GM12872 (cell line): ENCODE data around the gene SNU13.

Experiments
- TF ChIP-seq, protein P1 (sequence below): IDR thresholded peaks from 3 replicates; pipeline ENCODE4 v1.5.1; 2011; ENCODE audit warnings: low read depth, mild to moderate bottlenecking, low read length, moderate library complexity; ENCODE audit not compliant: insufficient read depth

The SNU13 gene

DNA sequence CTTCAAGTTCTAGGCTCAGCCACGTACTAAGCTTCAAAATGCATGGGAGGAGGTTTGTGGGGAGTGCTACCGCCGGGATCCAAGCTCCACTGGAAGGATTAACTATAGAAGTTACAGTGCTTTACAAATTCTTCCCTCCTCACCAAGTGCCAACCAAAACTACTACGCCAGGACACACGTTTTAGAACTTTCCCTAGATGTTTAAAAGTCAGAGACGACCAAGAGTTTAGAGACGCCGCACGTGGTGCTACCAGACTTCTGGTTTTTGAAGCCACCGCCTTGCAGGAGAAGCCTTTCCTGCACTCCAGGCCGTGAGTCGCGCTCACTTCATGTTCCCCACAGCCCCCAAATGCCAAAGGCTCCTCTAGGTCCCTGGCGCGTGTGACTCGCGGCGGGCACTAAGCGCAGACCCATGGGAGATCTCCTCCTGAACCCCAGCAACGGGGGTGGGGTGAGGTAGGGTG is 734 bp downstream of the SNU13 start:
- TF ChIP-seq, protein P1, sequence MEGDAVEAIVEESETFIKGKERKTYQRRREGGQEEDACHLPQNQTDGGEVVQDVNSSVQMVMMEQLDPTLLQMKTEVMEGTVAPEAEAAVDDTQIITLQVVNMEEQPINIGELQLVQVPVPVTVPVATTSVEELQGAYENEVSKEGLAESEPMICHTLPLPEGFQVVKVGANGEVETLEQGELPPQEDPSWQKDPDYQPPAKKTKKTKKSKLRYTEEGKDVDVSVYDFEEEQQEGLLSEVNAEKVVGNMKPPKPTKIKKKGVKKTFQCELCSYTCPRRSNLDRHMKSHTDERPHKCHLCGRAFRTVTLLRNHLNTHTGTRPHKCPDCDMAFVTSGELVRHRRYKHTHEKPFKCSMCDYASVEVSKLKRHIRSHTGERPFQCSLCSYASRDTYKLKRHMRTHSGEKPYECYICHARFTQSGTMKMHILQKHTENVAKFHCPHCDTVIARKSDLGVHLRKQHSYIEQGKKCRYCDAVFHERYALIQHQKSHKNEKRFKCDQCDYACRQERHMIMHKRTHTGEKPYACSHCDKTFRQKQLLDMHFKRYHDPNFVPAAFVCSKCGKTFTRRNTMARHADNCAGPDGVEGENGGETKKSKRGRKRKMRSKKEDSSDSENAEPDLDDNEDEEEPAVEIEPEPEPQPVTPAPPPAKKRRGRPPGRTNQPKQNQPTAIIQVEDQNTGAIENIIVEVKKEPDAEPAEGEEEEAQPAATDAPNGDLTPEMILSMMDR = no peak

DNA sequence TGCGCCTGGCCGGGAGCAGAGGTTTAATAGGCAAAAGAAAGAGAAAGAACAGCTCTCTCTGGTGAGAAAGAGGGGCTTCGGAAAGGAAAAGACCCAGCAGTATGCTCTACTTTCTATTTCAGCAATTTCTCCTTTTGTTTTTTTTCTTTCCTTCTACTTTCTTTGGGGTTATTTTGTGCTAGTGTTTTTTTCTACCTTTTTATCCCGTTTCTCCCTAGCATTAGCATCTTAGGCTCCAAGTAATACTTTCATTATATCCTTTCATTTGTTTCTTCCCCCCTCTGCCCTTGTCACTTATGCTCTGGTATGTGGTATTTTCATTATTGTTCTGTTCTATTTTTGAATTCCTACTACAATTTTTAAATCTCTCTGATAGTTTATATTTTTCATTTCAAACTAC is 4.5 kb downstream of the SNU13 start:
- TF ChIP-seq, protein P1 = no peak

DNA sequence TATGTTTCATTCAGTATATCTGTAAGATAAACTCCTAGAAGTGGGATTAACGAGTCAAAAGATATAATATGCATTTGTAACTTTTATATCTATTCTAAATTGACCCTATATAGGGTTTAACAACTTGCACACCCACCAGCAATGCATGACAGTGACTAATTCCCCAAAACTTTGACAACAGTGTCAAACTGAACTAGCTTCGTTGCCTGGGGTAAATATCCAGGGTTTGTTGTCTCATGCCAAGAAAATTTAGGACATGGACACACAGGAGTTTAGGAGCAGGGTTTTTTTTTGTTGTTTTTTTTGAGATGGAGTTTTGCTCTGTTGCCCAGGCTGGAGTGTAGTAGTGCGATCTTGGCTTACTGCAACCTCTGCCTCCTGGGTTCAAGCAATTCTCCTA is 5.1 kb downstream of the SNU13 start:
- TF ChIP-seq, protein P1 = no peak

DNA sequence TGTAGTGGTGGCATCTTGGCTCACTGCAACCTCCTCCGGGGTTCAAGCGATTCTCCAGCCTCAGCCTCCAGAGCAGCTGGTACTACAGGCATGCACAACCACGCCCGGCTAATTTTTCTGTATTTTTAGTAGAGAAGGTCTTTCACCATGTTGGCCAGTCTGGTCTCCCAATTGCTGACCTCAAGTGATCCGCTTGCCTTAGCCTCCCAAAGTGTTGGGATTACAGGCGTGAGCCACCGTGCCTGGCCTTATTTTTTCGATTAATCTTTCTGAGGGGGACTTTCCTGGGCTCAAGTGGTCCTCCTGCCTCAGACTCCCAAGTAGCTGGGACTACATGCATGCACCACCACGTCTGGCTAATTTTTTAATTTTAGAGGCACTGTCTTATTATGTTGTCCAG is 5.6 kb downstream of the SNU13 start:
- TF ChIP-seq, protein P1 = no peak

DNA sequence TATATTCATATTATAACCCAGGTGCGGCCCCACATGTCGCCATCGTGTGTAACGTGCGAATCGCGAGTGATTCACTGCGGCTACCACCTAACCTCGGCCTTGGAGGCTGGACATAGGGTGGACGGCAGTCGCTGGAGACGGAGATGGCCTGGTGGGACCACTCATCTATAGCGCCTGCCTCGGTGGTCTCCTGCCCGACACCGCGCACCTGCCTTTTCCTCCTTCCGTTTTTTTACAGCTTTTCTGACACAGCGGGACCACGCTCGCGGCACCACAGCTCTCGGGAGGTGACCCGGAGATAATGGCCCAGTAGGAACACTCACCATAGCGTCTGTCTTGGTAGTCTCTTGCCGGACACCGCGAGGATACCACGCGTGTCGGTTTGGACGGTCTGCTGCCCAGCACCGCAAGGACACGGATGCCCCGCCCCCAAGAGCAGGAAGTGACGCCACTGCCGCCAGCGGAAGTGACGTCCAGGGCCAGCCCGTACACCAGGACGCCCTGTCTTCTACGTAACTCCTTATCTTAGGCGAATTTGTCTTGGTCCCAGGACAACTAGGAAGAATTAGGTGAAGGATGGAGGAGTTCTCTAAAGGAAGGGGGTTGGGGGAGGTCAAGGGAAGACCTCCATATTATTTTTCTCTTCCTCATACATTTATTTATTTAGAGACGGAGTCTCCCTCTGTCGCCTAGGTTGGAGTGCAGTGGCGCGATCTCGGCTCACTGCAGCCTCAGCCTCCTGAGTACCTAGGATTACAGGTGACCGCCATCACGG is 6.4 kb downstream of the SNU13 start:
- TF ChIP-seq, protein P1 = no peak

DNA sequence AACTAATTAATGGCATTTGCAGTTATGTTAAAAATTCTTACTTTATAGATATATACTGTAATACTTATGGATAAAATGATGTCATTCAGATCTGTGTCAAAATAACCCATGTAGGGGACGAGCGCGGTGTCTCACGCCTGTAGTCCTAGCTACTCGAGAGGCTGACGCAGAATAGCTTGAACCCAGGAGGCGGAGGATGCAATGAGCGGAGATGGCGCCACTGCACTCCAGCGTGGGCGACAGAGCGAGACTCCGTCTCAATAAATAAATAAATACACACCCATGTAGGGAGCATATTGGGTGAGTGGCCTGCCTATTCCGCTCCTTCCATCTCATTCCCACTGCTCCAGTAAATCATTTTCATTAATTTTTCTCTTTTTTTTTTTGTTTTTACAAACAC is 7.1 kb downstream of the SNU13 start:
- TF ChIP-seq, protein P1 = no peak

DNA sequence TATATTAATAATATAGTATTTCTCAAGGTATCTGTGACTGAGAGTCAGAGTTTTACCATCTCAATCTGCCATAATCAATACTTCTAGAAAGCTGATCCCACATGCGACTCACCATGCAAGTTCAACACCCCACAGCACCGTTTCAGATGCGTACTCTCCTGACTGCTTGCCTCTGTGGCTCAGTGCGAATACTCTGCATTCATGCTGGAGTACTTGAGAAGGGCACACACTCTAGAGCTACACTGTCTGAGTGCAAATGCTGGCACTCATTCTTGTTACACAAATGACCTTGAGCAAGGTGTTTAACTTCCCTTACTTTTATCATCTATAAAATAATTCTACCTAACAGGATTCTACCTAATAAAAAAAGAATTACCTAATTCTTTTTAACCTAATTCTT is 12.5 kb downstream of the SNU13 start:
- TF ChIP-seq, protein P1 = no peak
